K562 (cell line): Measurements from ENCODE around the gene LGR6. TPM values are rescaled to one million over a fixed set of nuclear protein-coding genes. Genes with fewer than 3 reads are reported as not detected.

Experiments used
- ARID2 ChIP-seq: fragments of 450-650 bp; IDR thresholded peaks from 2 replicates; pipeline ENCODE4 v1.6.1; 2017; ENCODE audit warnings: antibody characterized with exemption, mild to moderate bottlenecking
- BRD9 ChIP-seq: fragments of 450-650 bp; IDR thresholded peaks from 2 replicates; pipeline ENCODE4 v1.6.1; 2018; ENCODE audit warnings: low read depth; ENCODE audit not compliant: partially characterized antibody
- CBX2 ChIP-seq: fragments of 200-600 bp; sonication (generic); IDR thresholded peaks from one replicate; pipeline ENCODE4 v1.6.1; 2012; ENCODE audit warnings: mild to moderate bottlenecking, low read length, inconsistent platforms; ENCODE audit not compliant: insufficient read depth, poor library complexity, severe bottlenecking
- CSDE1 ChIP-seq, 2 experiments: fragments of 450-650 bp; IDR thresholded peaks; 2 replicates each; pipeline ENCODE4 v1.6.1; 2016; ENCODE audit warnings: mild to moderate bottlenecking in 1 of 2
- CXXC5 ChIP-seq: fragments of 250-450 bp; sonication (Bioruptor Pico); IDR thresholded peaks from 2 replicates; pipeline ENCODE4 v1.8.0; 2022; ENCODE audit warnings: inconsistent platforms, mild to moderate bottlenecking, moderate library complexity
- ELF1 ChIP-seq: fragments of 200-800 bp; sonication (Bioruptor generic); IDR thresholded peaks from 2 replicates; pipeline ENCODE4 v1.6.1; 2016; ENCODE audit warnings: missing genetic modification characterization, missing compliant biosample characterization
- ELK3 ChIP-seq: fragments of 450-650 bp; formaldehyde crosslinking; IDR thresholded peaks from 2 replicates; pipeline ENCODE4 v1.4.0; 2020; ENCODE audit warnings: mild to moderate bottlenecking
- GATA2 ChIP-seq: sonication (generic); formaldehyde crosslinking; IDR thresholded peaks from 2 replicates; pipeline ENCODE4 v1.4.0; 2020; ENCODE audit warnings: mild to moderate bottlenecking, missing genetic modification reagents
- HCFC1 ChIP-seq: IDR thresholded peaks from 2 replicates; pipeline ENCODE4 v1.6.1; 2012; ENCODE audit warnings: low read depth, low read length, improper control_type of control experiment
- HDAC2 ChIP-seq: fragments of 450-650 bp; IDR thresholded peaks from 2 replicates; pipeline ENCODE4 v1.6.1; 2016; ENCODE audit warnings: mild to moderate bottlenecking
- HDAC8 ChIP-seq: fragments of 450-650 bp; IDR thresholded peaks from 2 replicates; pipeline ENCODE4 v1.6.1; 2016; ENCODE audit warnings: mild to moderate bottlenecking, missing genetic modification characterization, moderate library complexity, missing compliant biosample characterization
- HINFP ChIP-seq: fragments of 450-650 bp; conservative IDR thresholded peaks from 2 replicates; pipeline ENCODE4 v1.6.1; 2016; ENCODE audit warnings: missing genetic modification characterization, low read depth, mild to moderate bottlenecking, control low read depth, missing compliant biosample characterization
- MECOM ChIP-seq: fragments of 250-450 bp; sonication (Bioruptor Pico); IDR thresholded peaks from 2 replicates; pipeline ENCODE4 v1.8.0; 2022; ENCODE audit warnings: inconsistent platforms
- PCBP2 ChIP-seq: fragments of 200-400 bp; formaldehyde crosslinking; IDR thresholded peaks from 2 replicates; pipeline ENCODE4 v1.6.1; 2018; ENCODE audit warnings: low read length, low read depth, mild to moderate bottlenecking, moderate library complexity; ENCODE audit not compliant: poor library complexity, severe bottlenecking
- RBM34 ChIP-seq: fragments of 200-400 bp; formaldehyde crosslinking; IDR thresholded peaks from 2 replicates; pipeline ENCODE4 v1.6.1; 2018; ENCODE audit warnings: low read length, borderline replicate concordance; ENCODE audit not compliant: insufficient read depth
- SMARCA4 ChIP-seq: fragments of 450-650 bp; IDR thresholded peaks from 2 replicates; pipeline ENCODE4 v1.6.1; 2016
- SRSF9 ChIP-seq: fragments of 200-400 bp; formaldehyde crosslinking; IDR thresholded peaks from 2 replicates; pipeline ENCODE4 v1.6.1; 2017; ENCODE audit warnings: low read depth, low read length, borderline replicate concordance
- TEAD2 ChIP-seq: fragments of 450-650 bp; IDR thresholded peaks from 2 replicates; pipeline ENCODE4 v1.6.1; 2016; ENCODE audit warnings: missing genetic modification characterization, control low read depth, missing compliant biosample characterization
- TFAM ChIP-seq: fragments of 250-450 bp; sonication (Bioruptor Pico); conservative IDR thresholded peaks from 2 replicates; pipeline ENCODE4 v1.5.0; 2021; ENCODE audit warnings: mild to moderate bottlenecking, moderate library complexity
- TFAP4 ChIP-seq: sonication (generic); formaldehyde crosslinking; IDR thresholded peaks from 2 replicates; pipeline ENCODE4 v1.8.0; 2022; ENCODE audit warnings: missing genetic modification reagents, mild to moderate bottlenecking, moderate library complexity, borderline replicate concordance
- ZBTB2 ChIP-seq: fragments of 450-650 bp; IDR thresholded peaks from 2 replicates; pipeline ENCODE4 v1.6.1; 2016; ENCODE audit warnings: antibody characterized with exemption
- ZNF384 ChIP-seq: IDR thresholded peaks from 2 replicates; pipeline ENCODE4 v1.6.1; 2012; ENCODE audit warnings: low read depth, low read length, improper control_type of control experiment
- ZNF584 ChIP-seq: fragments of 200-800 bp; sonication (Bioruptor generic); IDR thresholded peaks from 2 replicates; pipeline ENCODE4 v1.6.1; 2016; ENCODE audit warnings: low read depth, mild to moderate bottlenecking, missing genetic modification characterization, missing compliant biosample characterization
- polyA plus RNA-seq, 8 experiments: library from polyadenylated mRNA; depleted of rRNA in 4 of 8; stranded (reverse) in 5 of 8; unstranded in 3 of 8; fragments of >200 nt; fragmentation: Nextera tagmentation in 2 of 8; fragmentation: Illumina TruSeq in 1 of 8; extraction: Ambion mirVana in 2 of 8; extraction: Trizol in 1 of 8; gene quantifications; 2 replicates each; pipeline versions ENCODE4 v1.2.1 to v1.2.3, GENCODE V29; 2011 to 2014; ENCODE audit warnings: inconsistent platforms in 1 of 8, missing spikeins in 1 of 8
- total RNA-seq, 7 experiments: library from RNA; depleted of rRNA in 6 of 7; stranded (reverse); fragments of >200 nt in 6 of 7; fragmentation: Illumina TruSeq in 2 of 7; extraction: Trizol in 2 of 7; gene quantifications; 2 replicates each; pipeline versions ENCODE4 v1.2.1 to v1.2.3, GENCODE V29; 2011 to 2021; ENCODE audit warnings: low replicate concordance in 1 of 7

The LGR6 gene
- total and polyA plus RNA-seq, 9 of the 15 experiments (the other 6 are each of a cell fraction or from before 2014, with no cell fraction given) = 0.01 to 0.54 (median 0.17) TPM; not detected in 1

GRCh38 chr1:202159534-202160371 is 33.8 kb upstream of the LGR6 start (continued):
- 0 out of 2 replicates have a peak, but pooled peaks have one; percentile 10 for TF ChIP-seq HDAC8 (tag)
- TF ChIP-seq HDAC2 = no peak; the same call in 1 of the 2 replicates
- TF ChIP-seq HCFC1 = peak; percentile 37; the same call in 1 of the 2 replicates
- TF ChIP-seq CBX2 = no peak
- peak; percentile 83 for TF ChIP-seq TFAP4 (CRISPR knock-in tag)
- peak; percentile 51; the same call in 1 of the 2 replicates for TF ChIP-seq ZBTB2
- no peak for TF ChIP-seq SRSF9
- TF ChIP-seq MECOM (CRISPR knock-in tag) = peak; percentile 6; the same call in 1 of the 2 replicates
- TF ChIP-seq BRD9 = peak; percentile 86
- TF ChIP-seq ZNF384 = no peak
- no peak for TF ChIP-seq HINFP
- TF ChIP-seq SMARCA4 = no peak; the same call in none of the 2 replicates
- peak; percentile 87 for TF ChIP-seq ZNF584 (CRISPR knock-in tag)
- no peak for TF ChIP-seq RBM34
- peak; percentile 58 for TF ChIP-seq ARID2
- TF ChIP-seq CXXC5 (CRISPR knock-in tag) = no peak; the same call in none of the 2 replicates
- no peak for TF ChIP-seq ELK3
- TF ChIP-seq PCBP2 = no peak
- peak; percentile 73 for TF ChIP-seq GATA2
- no peak for TF ChIP-seq TFAM
- no peak for TF ChIP-seq ELF1 (tag)
- TF ChIP-seq TEAD2 (tag) = no peak
- peak in 1 of 2 experiments; percentile 53; a peak in 2 of 4 replicates for TF ChIP-seq CSDE1 (IDR thresholded peaks at IDR 0.05)
